Measurements from ENCODE around the gene SLFN14. TPM values are rescaled to one million over a fixed set of nuclear protein-coding genes. Genes with fewer than 3 reads are reported as not detected.

Gene SLFN14
- total and polyA plus RNA-seq, 2 donors (not counting 1 experiment from before 2014, with no cell fraction given) = not detected

- no peaks in the 10 kb centered on the region for H3K9me3 ChIP-seq (ENCODE audit: control extremely low read depth in 1 of 3, control insufficient read depth in 2 of 3, insufficient read depth in 1 of 3, low read length in 2 of 3)
- peak overlapping the region; percentile 78 for H3K4me2 ChIP-seq (replicated peaks; ENCODE audit: low read depth, low read length, poor library complexity, severe bottlenecking)
- ChIA-PET CTCF (interaction anchor here (0.9 to 3.2 kb wide), 2 partner anchors 9 to 47 kb away, joined by 3 to 25 read pairs; partner anchors contain the start of gene PEX12), POLR2A (interaction anchor here (0.6 to 1.5 kb wide), 2 partner anchors 8 to 15 kb away, joined by 5 to 27 read pairs; partner anchors contain the start of gene PEX12)
- peak overlapping the region; percentile 91 for H2AFZ ChIP-seq (ENCODE audit: insufficient read depth, low read depth, low read length, poor library complexity, severe bottlenecking)
- intact Hi-C loops (cut with micrococcal nuclease) = loop anchor here (1.0 to 5.0 kb wide), 7 partner anchors 8 to 606 kb away; partner anchors contain the start of genes LIG3, PEX12 and TAF15
- TF ChIP-seq EZH2 (IDR thresholded peaks at IDR 0.05; ENCODE audit: borderline replicate concordance, insufficient read depth, low read depth, low read length, poor library complexity, severe bottlenecking) (no peak), CTCF (IDR thresholded peaks at IDR 0.05) (no peak)
- Mint-ChIP-seq H3K4me1 (peaks cover 32% of the 10 kb centered on the region), H3K9me3 (ENCODE audit: insufficient read depth) (peaks cover 3% of the 10 kb centered on the region), H3K27ac (peak overlapping the region; percentile 95), H3K4me3 (peak overlapping the region; percentile 92), H3K27me3 (peaks cover 7% of the 10 kb centered on the region)
- peaks cover 50% of the 10 kb centered on the region for H3K79me2 ChIP-seq (ENCODE audit: control insufficient read depth, insufficient read depth, low read length)
- peak overlapping the region; percentile 87 for H3K9ac ChIP-seq (ENCODE audit: low read length)
- H3K27ac ChIP-seq (ENCODE audit: low read length in 2 of 2) = peak overlapping the region; percentile 83 to 89
- no peak for ATAC-seq (ENCODE audit: low read depth)
- no peaks in the 10 kb centered on the region for H3K36me3 ChIP-seq (replicated peaks in 1 of 2; ENCODE audit: control extremely low read depth in 1 of 2, control insufficient read depth in 1 of 2, extremely low read depth in 1 of 2, insufficient read depth in 2 of 2, low read length in 1 of 2)
- WGBS (ENCODE audit: insufficient coverage) = 33% methylated on average over 3 of the region's 7 CpGs
- peaks cover 11 to 19% of the 10 kb centered on the region in 2 donors for H3K4me1 ChIP-seq (ENCODE audit: control insufficient read depth in 2 of 2, insufficient read depth in 2 of 2, low read length in 2 of 2)
- peak overlapping the region; percentile 59 to 100 (median 90) for H3K4me3 ChIP-seq (ENCODE audit: control extremely low read depth in 1 of 5, extremely low read depth in 1 of 5, insufficient read depth in 1 of 5, low read depth in 2 of 5, low read length in 4 of 5)
- no peaks in the 10 kb centered on the region for H4K20me1 ChIP-seq (ENCODE audit: control insufficient read depth, insufficient read depth, low read length, poor library complexity, severe bottlenecking)
- no peak for DNase-seq
- H3K27me3 ChIP-seq (replicated peaks in 1 of 4; ENCODE audit: control extremely low read depth in 1 of 4, control insufficient read depth in 3 of 4, insufficient read depth in 4 of 4, low read length in 3 of 4) = no peaks in the 10 kb centered on the region
Measured at GRCh38 chr17:35586569-35587073, 26.0 kb upstream of the SLFN14 start.

GRCh38 chr17:35584061-35584460 lies 23.4 kb upstream of the SLFN14 start:
- H2AFZ ChIP-seq (ENCODE audit: insufficient read depth, low read depth, low read length, poor library complexity, severe bottlenecking) = no peak overlapping the region
- CTCF ChIA-PET = no interaction called here
- intact Hi-C loops (cut with micrococcal nuclease) = no loop called here
- Mint-ChIP-seq H3K27me3 (peaks cover 7% of the 10 kb centered on the region), H3K4me1 (peaks cover 29% of the 10 kb centered on the region), H3K9me3 (ENCODE audit: insufficient read depth) (peaks cover 3% of the 10 kb centered on the region), H3K27ac (no peak overlapping the region), H3K4me3 (no peak overlapping the region)
- H3K27ac ChIP-seq (ENCODE audit: low read length in 2 of 2) = no peak overlapping the region
- H3K79me2 ChIP-seq (ENCODE audit: control insufficient read depth, insufficient read depth, low read length) = peaks cover 24% of the 10 kb centered on the region
- no peaks in the 10 kb centered on the region for H3K27me3 ChIP-seq (replicated peaks in 1 of 4; ENCODE audit: control extremely low read depth in 1 of 4, control insufficient read depth in 3 of 4, insufficient read depth in 4 of 4, low read length in 3 of 4)
- TF ChIP-seq CTCF (IDR thresholded peaks at IDR 0.05) = no peak
- ATAC-seq (ENCODE audit: low read depth) (no peak), DNase-seq (no peak)
- no peaks in the 10 kb centered on the region for H3K9me3 ChIP-seq (ENCODE audit: control extremely low read depth in 1 of 3, control insufficient read depth in 2 of 3, insufficient read depth in 1 of 3, low read length in 2 of 3)
- WGBS (ENCODE audit: insufficient coverage) = no CpG with 5 or more reads among the region's 1 CpG
- H3K4me3 ChIP-seq (ENCODE audit: control extremely low read depth in 1 of 5, extremely low read depth in 1 of 5, insufficient read depth in 1 of 5, low read depth in 2 of 5, low read length in 4 of 5) = no peak overlapping the region
- peaks cover 16 to 22% of the 10 kb centered on the region in 2 donors for H3K4me1 ChIP-seq (ENCODE audit: control insufficient read depth in 2 of 2, insufficient read depth in 2 of 2, low read length in 2 of 2)
- no peak overlapping the region for H3K4me2 ChIP-seq (replicated peaks; ENCODE audit: low read depth, low read length, poor library complexity, severe bottlenecking)
- H4K20me1 ChIP-seq (ENCODE audit: control insufficient read depth, insufficient read depth, low read length, poor library complexity, severe bottlenecking) = no peaks in the 10 kb centered on the region
- H3K36me3 ChIP-seq (replicated peaks in 1 of 2; ENCODE audit: control extremely low read depth in 1 of 2, control insufficient read depth in 1 of 2, extremely low read depth in 1 of 2, insufficient read depth in 2 of 2, low read length in 1 of 2) = no peaks in the 10 kb centered on the region
- no peak overlapping the region for H3K9ac ChIP-seq (ENCODE audit: low read length)
- POLR2A ChIA-PET = no interaction called here

Data from B cell (primary cell).